Skeletal muscle cell (primary cell): Measurements from ENCODE around the gene SELPLG.
"Not testable (repeated sequence)": the region's sequence is repeated elsewhere in the genome, so short reads cannot be mapped to it uniquely, and the experiment has no call there.

ENCODE experiments used
- DNase-seq: peaks from one replicate; pipeline ENCODE4 v3.0.0-alpha.2; 2010; ENCODE audit warnings: low read depth
- H3K4me3 ChIP-seq: 2 replicates; pipeline ENCODE4 v1.5.1; 2011; ENCODE audit warnings: low read depth, mild to moderate bottlenecking, control low read depth, low read length, moderate library complexity

SELPLG gene

GRCh38 chr12:108657130-108657745 lies 23.5 kb upstream of the SELPLG start:
- H3K4me3 ChIP-seq, result no peak overlapping the region
- no peak for DNase-seq

GRCh38 chr12:108656247-108656646 lies 22.6 kb upstream of the SELPLG start:
- not testable (repeated sequence) for DNase-seq, H3K4me3 ChIP-seq

- H3K4me3 ChIP-seq, DNase-seq: not testable (repeated sequence)
Measured at GRCh38 chr12:108655812-108656175, 22.1 kb upstream of the SELPLG start.

GRCh38 chr12:108654622-108655021 lies 20.9 kb upstream of the SELPLG start:
- not testable (repeated sequence) for H3K4me3 ChIP-seq, DNase-seq

- H3K4me3 ChIP-seq, result no peak overlapping the region
- no peak for DNase-seq
Measured at GRCh38 chr12:108653922-108654321, 20.2 kb upstream of the SELPLG start.

GRCh38 chr12:108653082-108653516 lies 19.4 kb upstream of the SELPLG start:
- H3K4me3 ChIP-seq, result no peak overlapping the region
- no peak for DNase-seq

- no peak overlapping the region for H3K4me3 ChIP-seq
- no peak for DNase-seq
Measured at GRCh38 chr12:108650083-108650482, 16.4 kb upstream of the SELPLG start.

- H3K4me3 ChIP-seq, result no peak overlapping the region
- DNase-seq, result peak; percentile 45
Measured at GRCh38 chr12:108649669-108650068, 16.0 kb upstream of the SELPLG start.

- no peak for DNase-seq
- no peak overlapping the region for H3K4me3 ChIP-seq
Measured at GRCh38 chr12:108649126-108649525, 15.4 kb upstream of the SELPLG start.

- H3K4me3 ChIP-seq, result no peak overlapping the region
- DNase-seq, result no peak
Measured at GRCh38 chr12:108648371-108648770, 14.7 kb upstream of the SELPLG start.

GRCh38 chr12:108647585-108648287 lies 14.0 kb upstream of the SELPLG start:
- no peak overlapping the region for H3K4me3 ChIP-seq
- DNase-seq, result no peak

- H3K4me3 ChIP-seq, result no peak overlapping the region
- DNase-seq, result no peak
Measured at GRCh38 chr12:108646600-108647579, 13.2 kb upstream of the SELPLG start.

- no peak for DNase-seq
- no peak overlapping the region for H3K4me3 ChIP-seq
Measured at GRCh38 chr12:108645686-108646599, 12.2 kb upstream of the SELPLG start.

GRCh38 chr12:108644811-108645120 lies 11.1 kb upstream of the SELPLG start:
- no peak overlapping the region for H3K4me3 ChIP-seq
- DNase-seq, result no peak

- no peak for DNase-seq
- H3K4me3 ChIP-seq, result no peak overlapping the region
Measured at GRCh38 chr12:108643941-108644810, 10.5 kb upstream of the SELPLG start.

- no peak for DNase-seq
Measured at GRCh38 chr12:108642899-108643654, 9.4 kb upstream of the SELPLG start.

GRCh38 chr12:108642269-108642870 lies 8.7 kb upstream of the SELPLG start:
- DNase-seq, result peak; percentile 43
- no peak overlapping the region for H3K4me3 ChIP-seq

More at GRCh38 chr12:108642899-108643654, 9.4 kb upstream of the SELPLG start:
- no peak overlapping the region for H3K4me3 ChIP-seq
